ENCODE results near the gene BAIAP2L1.

BAIAP2L1 gene

GRCh38 chr7:98267303-98267702 lies 133.6 kb downstream of the BAIAP2L1 start:
- DNase-seq (ENCODE audit: low read depth) = no peak

- DNase-seq (ENCODE audit: low read depth) = peak; percentile 14
Measured at GRCh38 chr7:98266840-98267239, 134.1 kb downstream of the BAIAP2L1 start.

- no peak for DNase-seq (ENCODE audit: low read depth)
Measured at GRCh38 chr7:98265841-98266271, 135.0 kb downstream of the BAIAP2L1 start.

- no peak for DNase-seq (ENCODE audit: low read depth)
Measured at GRCh38 chr7:98257701-98258100, 143.2 kb downstream of the BAIAP2L1 start.

GRCh38 chr7:98256431-98256830 lies 144.5 kb downstream of the BAIAP2L1 start:
- DNase-seq (ENCODE audit: low read depth) = no peak

- DNase-seq (ENCODE audit: low read depth) = no peak
Measured at GRCh38 chr7:98254951-98255610, 145.8 kb downstream of the BAIAP2L1 start.

- no peak for DNase-seq (ENCODE audit: low read depth)
Measured at GRCh38 chr7:98254516-98254915, 146.4 kb downstream of the BAIAP2L1 start.

- no peak for DNase-seq (ENCODE audit: low read depth)
Measured at GRCh38 chr7:98252425-98253054, 148.3 kb downstream of the BAIAP2L1 start.

- DNase-seq (ENCODE audit: low read depth) = peak; percentile 78
Measured at GRCh38 chr7:98251601-98252424, 149.1 kb downstream of the BAIAP2L1 start, which contains the start of gene TECPR1. TECPR1 (minus strand) TSS chr7:98252232; CDS start chr7:98246146, 6,086 bp downstream.

GRCh38 chr7:98251231-98251600 lies 149.7 kb downstream of the BAIAP2L1 start:
- DNase-seq (ENCODE audit: low read depth) = no peak

GRCh38 chr7:98250789-98251188 lies 150.1 kb downstream of the BAIAP2L1 start:
- no peak for DNase-seq (ENCODE audit: low read depth)

- DNase-seq (ENCODE audit: low read depth) = no peak
Measured at GRCh38 chr7:98249106-98249505, 151.8 kb downstream of the BAIAP2L1 start.

- DNase-seq (ENCODE audit: low read depth) = no peak
Measured at GRCh38 chr7:98248156-98248555, 152.7 kb downstream of the BAIAP2L1 start.

GRCh38 chr7:98244871-98245270 lies 156.0 kb downstream of the BAIAP2L1 start:
- DNase-seq (ENCODE audit: low read depth) = no peak

- no peak for DNase-seq (ENCODE audit: low read depth)
Measured at GRCh38 chr7:98242934-98243333, 158.0 kb downstream of the BAIAP2L1 start.

GRCh38 chr7:98242342-98242741 lies 158.5 kb downstream of the BAIAP2L1 start:
- DNase-seq (ENCODE audit: low read depth) = no peak

GRCh38 chr7:98241674-98242241 lies 159.1 kb downstream of the BAIAP2L1 start:
- no peak for DNase-seq (ENCODE audit: low read depth)
